ENCODE results near the gene PXDN. TPM values are rescaled to one million over a fixed set of nuclear protein-coding genes. Genes with fewer than 3 reads are reported as not detected.
A peak's percentile ranks its signal among the peaks of the same experiment; 100 is the strongest.

The PXDN gene
- total RNA-seq, 1 donor from 2014 or later = 150 TPM

DNA sequence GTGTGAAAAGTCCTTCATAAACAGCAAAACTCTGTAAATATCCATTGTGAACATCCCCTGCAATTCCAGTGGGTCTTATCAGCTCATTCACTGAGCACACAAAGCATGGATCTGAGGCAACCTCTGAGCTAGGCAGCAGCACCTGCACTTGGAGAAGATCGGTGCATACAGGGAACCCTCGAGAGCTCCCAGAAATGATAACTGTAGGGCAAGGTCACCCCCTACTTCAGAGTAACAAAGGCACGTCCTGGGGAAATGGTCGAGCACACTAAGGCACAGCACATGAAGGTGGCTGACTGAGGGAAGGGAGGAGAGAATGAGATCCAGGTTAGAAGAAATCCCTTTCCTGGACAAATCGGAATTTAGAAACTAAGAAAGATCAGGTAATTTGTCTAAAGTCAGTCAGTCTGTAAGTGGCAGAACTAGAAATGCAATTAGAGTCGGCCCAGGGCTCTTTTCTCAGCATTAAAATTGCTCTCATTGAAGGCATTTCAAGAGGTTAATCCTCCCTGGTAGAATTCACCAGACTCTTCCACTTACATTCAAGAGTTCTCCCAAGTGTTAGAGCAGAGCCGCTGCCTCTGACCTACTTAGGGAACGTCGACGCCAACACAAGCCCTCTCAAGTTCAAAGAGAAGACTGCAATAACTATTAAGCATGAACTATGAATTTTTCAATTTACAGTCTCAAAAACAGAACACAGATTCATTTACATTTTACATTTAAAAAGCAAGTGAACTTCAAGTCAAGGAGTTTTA is 45.9 kb downstream of the PXDN start:
- TF ChIP-seq, protein P1, sequence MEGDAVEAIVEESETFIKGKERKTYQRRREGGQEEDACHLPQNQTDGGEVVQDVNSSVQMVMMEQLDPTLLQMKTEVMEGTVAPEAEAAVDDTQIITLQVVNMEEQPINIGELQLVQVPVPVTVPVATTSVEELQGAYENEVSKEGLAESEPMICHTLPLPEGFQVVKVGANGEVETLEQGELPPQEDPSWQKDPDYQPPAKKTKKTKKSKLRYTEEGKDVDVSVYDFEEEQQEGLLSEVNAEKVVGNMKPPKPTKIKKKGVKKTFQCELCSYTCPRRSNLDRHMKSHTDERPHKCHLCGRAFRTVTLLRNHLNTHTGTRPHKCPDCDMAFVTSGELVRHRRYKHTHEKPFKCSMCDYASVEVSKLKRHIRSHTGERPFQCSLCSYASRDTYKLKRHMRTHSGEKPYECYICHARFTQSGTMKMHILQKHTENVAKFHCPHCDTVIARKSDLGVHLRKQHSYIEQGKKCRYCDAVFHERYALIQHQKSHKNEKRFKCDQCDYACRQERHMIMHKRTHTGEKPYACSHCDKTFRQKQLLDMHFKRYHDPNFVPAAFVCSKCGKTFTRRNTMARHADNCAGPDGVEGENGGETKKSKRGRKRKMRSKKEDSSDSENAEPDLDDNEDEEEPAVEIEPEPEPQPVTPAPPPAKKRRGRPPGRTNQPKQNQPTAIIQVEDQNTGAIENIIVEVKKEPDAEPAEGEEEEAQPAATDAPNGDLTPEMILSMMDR (conservative IDR thresholded peaks at IDR 0.05) = no peak

DNA sequence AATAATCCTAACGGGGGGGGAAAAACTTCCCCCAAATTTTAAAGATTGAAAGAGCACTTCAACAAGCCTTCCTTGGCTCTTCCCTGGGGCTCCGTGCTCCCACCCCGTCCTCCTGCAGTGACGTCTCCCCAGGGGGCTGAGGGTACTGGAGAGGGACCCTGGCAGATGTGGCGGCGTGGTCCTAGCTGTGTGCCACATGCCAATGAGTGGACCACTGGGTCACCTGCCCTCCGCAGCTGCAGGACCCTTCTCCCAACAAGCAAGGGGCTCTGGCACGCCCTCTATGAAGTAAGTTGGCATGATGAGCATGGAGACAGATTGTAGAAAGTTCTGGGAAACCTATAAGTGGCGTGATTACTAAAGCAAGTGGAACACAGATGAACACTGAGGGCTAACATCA is 46.7 kb downstream of the PXDN start:
- DNase-seq (ENCODE audit: extremely low spot score, unreplicated experiment) = no peak
- no peak overlapping the region for H3K4me3 Mint-ChIP-seq
- TF ChIP-seq, protein P1 (conservative IDR thresholded peaks at IDR 0.05) = no peak
- H3K36me3 Mint-ChIP-seq = peaks cover 12% of the 10 kb centered on the region
- no peak overlapping the region for H3K27ac Mint-ChIP-seq
- H3K9me3 Mint-ChIP-seq = peaks cover 3% of the 10 kb centered on the region
- peaks cover 38% of the 10 kb centered on the region for H3K4me1 Mint-ChIP-seq (ENCODE audit: unreplicated experiment)
- H3K27me3 Mint-ChIP-seq = no peaks in the 10 kb centered on the region

More for the DNA sequence above, 45.9 kb downstream of the PXDN start:
- H3K4me1 Mint-ChIP-seq (ENCODE audit: unreplicated experiment) = peaks cover 38% of the 10 kb centered on the region
- DNase-seq (ENCODE audit: extremely low spot score, unreplicated experiment) = no peak
- H3K9me3 Mint-ChIP-seq = peaks cover 3% of the 10 kb centered on the region
- peak overlapping the region; percentile 48 for H3K27ac Mint-ChIP-seq
- H3K36me3 Mint-ChIP-seq = peaks cover 9% of the 10 kb centered on the region
- H3K4me3 Mint-ChIP-seq = peak overlapping the region; percentile 48
- H3K27me3 Mint-ChIP-seq = no peaks in the 10 kb centered on the region

DNA sequence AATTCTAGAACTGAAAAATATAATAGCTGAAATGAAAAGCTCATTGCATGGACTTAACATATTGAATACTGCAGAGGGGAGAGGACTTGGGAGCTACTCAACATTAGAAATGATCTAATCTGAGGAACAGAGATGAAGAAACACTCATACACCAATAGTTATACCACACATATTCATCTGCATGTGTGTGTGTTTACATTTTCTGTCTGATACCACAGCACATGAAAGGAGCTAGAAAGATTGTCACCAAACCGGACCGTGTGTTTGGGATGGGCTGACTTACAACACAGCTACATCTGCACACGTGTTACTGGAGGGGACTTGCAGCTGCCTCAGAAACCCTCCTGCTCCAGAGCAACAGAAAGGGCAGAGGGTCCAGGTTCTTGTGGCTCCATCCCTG is 47.8 kb downstream of the PXDN start:
- H3K4me1 Mint-ChIP-seq (ENCODE audit: unreplicated experiment) = peaks cover 28% of the 10 kb centered on the region
- no peak overlapping the region for H3K27ac Mint-ChIP-seq
- no peaks in the 10 kb centered on the region for H3K27me3 Mint-ChIP-seq
- TF ChIP-seq, protein P1 (conservative IDR thresholded peaks at IDR 0.05) = no peak
- peaks cover 8% of the 10 kb centered on the region for H3K36me3 Mint-ChIP-seq
- no peak overlapping the region for H3K4me3 Mint-ChIP-seq
- H3K9me3 Mint-ChIP-seq = peaks cover 3% of the 10 kb centered on the region
- no peak for DNase-seq (ENCODE audit: extremely low spot score, unreplicated experiment)

DNA sequence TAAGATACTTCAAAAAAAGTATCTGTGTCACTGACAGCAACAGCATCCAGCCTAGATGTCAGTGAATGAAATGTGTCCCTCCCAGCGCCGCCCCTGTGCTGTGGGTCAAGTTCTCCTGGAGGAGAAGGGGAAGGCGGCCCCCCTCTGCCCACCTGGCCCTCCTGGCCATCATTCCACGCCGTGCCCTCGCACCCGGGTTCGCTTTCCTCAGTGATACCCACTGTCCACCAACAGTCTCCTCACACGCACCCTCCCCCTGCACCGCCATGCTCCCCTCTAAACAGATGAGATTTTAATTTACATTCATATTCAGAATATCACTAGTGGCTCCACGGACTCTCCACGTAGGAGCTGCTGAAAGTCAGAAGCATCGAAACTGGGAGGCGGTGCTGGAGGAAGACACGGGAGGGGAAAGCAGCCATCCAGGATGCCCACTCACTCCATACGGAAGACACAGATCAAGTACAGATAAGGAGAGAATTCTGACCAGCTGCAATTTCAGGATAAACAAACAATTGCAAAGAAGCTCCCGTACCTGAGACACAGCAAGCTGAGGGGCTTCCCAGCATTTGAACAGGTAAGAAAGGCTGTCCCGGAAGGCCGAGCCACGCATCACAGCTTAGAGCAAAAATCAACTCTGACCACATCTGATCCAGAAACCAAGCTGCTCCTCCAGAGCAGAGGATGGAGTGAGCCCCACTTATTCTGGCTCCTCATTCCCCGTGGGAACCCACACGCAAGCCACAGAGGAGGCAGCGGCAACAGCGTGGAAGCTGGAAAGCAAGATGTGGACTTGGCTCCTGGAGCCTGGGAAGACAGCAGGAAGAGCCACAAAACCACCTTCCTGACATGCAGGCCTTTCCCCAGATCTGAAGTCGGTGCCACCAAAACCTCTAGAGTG is 49.7 kb downstream of the PXDN start:
- H3K27me3 Mint-ChIP-seq = no peaks in the 10 kb centered on the region
- TF ChIP-seq, protein P1 (conservative IDR thresholded peaks at IDR 0.05) = no peak
- H3K27ac Mint-ChIP-seq = peak overlapping the region; percentile 48
- peaks cover 3% of the 10 kb centered on the region for H3K9me3 Mint-ChIP-seq
- H3K36me3 Mint-ChIP-seq = peaks cover 8% of the 10 kb centered on the region
- no peak overlapping the region for H3K4me3 Mint-ChIP-seq
- no peak for DNase-seq (ENCODE audit: extremely low spot score, unreplicated experiment)
- peaks cover 26% of the 10 kb centered on the region for H3K4me1 Mint-ChIP-seq (ENCODE audit: unreplicated experiment)

DNA sequence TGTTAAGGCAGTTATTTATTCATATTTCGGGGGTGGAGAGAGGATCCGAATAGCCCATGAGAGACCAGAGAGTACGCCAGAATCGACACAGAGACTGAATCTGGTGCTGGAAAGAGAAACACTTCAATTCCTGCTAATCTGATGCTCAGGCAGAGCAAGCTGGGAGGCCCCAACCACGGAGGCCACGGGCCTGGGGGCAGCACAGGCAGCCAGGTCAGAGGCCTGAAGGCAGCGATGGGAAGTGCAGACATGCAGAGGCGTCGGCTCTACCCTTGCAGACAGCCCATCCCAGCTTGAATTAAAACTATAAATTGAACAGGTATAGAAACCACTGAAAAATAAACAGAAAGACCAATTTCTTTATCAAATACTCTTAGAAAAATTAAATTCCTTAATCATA is 50.6 kb downstream of the PXDN start:
- Mint-ChIP-seq H3K27me3 (no peaks in the 10 kb centered on the region), H3K9me3 (peaks cover 3% of the 10 kb centered on the region), H3K4me1 (ENCODE audit: unreplicated experiment) (peaks cover 23% of the 10 kb centered on the region), H3K36me3 (peaks cover 8% of the 10 kb centered on the region), H3K4me3 (no peak overlapping the region), H3K27ac (no peak overlapping the region)
- no peak for DNase-seq (ENCODE audit: extremely low spot score, unreplicated experiment)
- TF ChIP-seq, protein P1 (conservative IDR thresholded peaks at IDR 0.05) = no peak

Data from type B pancreatic cell (in vitro differentiated cells).